Stimulated activated CD8-positive, alpha-beta memory T cell treated with anti-CD3 and anti-CD28 coated beads, Interleukin-15, amount 100 ng/mL, for 1 hour (primary cell): ENCODE measurements around the gene RBP4.

Experiments used
- DNase-seq: peaks from one replicate; pipeline ENCODE4 v3.0.0-alpha.2; 2020; ENCODE audit warnings: low read depth

Gene RBP4

GRCh38 chr10:93595378-93596161 is 5.5 kb downstream of the RBP4 start:
- no peak for DNase-seq

- DNase-seq = no peak
These were observed 6.5 kb downstream of the RBP4 start for GRCh38 chr10:93594518-93594917.

- no peak for DNase-seq
These were observed 7.3 kb downstream of the RBP4 start for GRCh38 chr10:93593749-93594148.

- no peak for DNase-seq
These were observed 7.8 kb downstream of the RBP4 start for GRCh38 chr10:93593254-93593653.

GRCh38 chr10:93591065-93591808 is 9.8 kb downstream of the RBP4 start:
- DNase-seq = no peak

- DNase-seq = no peak
These were observed 10.4 kb downstream of the RBP4 start for GRCh38 chr10:93590638-93591037.

GRCh38 chr10:93589648-93590562 is 11.1 kb downstream of the RBP4 start:
- DNase-seq = no peak

- DNase-seq = no peak
These were observed 16.6 kb downstream of the RBP4 start for GRCh38 chr10:93584445-93584844.

GRCh38 chr10:93580828-93581227 is 20.2 kb downstream of the RBP4 start:
- no peak for DNase-seq

- DNase-seq = no peak
These were observed 20.9 kb downstream of the RBP4 start for GRCh38 chr10:93579985-93580711.

GRCh38 chr10:93579089-93579488 is 21.9 kb downstream of the RBP4 start:
- DNase-seq = no peak

- no peak for DNase-seq
These were observed 23.5 kb downstream of the RBP4 start for GRCh38 chr10:93577565-93577964.

GRCh38 chr10:93576888-93577287 is 24.1 kb downstream of the RBP4 start:
- DNase-seq = no peak

GRCh38 chr10:93573924-93574323 is 27.1 kb downstream of the RBP4 start:
- no peak for DNase-seq

- no peak for DNase-seq
These were observed 27.8 kb downstream of the RBP4 start for GRCh38 chr10:93573051-93573909.

GRCh38 chr10:93572606-93573005 is 28.4 kb downstream of the RBP4 start:
- no peak for DNase-seq

GRCh38 chr10:93570383-93570782 is 30.7 kb downstream of the RBP4 start:
- no peak for DNase-seq

- DNase-seq = no peak
These were observed 33.0 kb downstream of the RBP4 start for GRCh38 chr10:93568105-93568390.

- DNase-seq = no peak
These were observed 33.5 kb downstream of the RBP4 start for GRCh38 chr10:93567277-93568104.
